NCI-H128 (cell line): ENCODE results near the gene PPM1F.

Experiments used
- DNase-seq: peaks from one replicate; lab custom pipeline; 2025; ENCODE audit not compliant: unreplicated experiment; lab: John Stamatoyannopoulos, UW

PPM1F gene, protein sequence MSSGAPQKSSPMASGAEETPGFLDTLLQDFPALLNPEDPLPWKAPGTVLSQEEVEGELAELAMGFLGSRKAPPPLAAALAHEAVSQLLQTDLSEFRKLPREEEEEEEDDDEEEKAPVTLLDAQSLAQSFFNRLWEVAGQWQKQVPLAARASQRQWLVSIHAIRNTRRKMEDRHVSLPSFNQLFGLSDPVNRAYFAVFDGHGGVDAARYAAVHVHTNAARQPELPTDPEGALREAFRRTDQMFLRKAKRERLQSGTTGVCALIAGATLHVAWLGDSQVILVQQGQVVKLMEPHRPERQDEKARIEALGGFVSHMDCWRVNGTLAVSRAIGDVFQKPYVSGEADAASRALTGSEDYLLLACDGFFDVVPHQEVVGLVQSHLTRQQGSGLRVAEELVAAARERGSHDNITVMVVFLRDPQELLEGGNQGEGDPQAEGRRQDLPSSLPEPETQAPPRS

DNA sequence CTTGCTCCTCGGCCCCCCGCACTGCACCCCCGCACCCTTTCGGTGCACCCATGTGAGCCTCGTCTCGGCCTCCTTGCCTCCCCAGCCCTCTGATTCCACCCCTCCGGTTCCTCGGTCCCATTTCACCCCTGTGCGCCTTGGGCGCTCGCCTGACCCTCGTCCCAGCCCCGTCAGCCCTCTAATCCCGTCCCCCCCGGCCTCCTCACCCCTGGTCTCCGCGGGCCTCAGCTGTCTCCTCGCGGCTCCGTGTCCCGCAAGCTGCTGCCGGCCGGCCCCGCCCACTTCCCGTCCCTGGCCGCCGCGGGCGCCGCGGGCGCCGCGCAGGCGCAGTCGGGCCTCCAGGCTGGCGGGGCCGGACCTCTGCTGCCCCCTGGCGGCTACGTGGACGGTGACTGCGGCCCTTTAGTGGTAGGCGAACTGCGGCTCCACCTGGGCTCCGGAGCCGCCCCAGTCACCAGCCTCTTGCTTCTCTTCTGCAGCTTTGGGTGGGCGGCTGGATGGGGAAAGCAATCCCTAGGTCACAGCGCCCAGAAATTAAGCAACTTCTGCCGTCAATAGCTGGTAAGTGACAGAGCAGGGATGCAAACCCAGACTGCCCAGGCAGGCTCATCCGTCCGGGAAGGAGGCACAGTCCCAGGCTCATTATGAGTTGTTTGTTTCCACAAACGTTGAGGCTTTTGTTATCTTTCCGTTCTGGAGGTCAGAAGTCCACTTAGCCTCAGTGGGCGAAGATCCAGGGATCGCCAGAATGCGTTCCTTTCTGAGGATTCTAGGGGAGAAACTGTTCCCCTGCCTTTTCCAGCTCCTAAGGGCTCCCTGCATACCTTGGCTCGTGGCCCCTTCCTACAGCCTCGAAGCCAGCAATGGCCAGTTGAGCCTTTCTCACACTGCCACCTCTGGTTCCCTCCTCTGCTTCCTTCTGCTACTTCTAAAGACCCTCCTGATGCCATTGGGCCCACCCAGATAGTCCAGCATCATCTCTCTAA, at the start of gene PPM1F:
Gene PPM1F (minus strand): TSS at position 263 of the 986 bp plus-strand sequence. CDS start 6,800 bp downstream, outside the sequence.
- DNase-seq = peak; percentile 39

DNA sequence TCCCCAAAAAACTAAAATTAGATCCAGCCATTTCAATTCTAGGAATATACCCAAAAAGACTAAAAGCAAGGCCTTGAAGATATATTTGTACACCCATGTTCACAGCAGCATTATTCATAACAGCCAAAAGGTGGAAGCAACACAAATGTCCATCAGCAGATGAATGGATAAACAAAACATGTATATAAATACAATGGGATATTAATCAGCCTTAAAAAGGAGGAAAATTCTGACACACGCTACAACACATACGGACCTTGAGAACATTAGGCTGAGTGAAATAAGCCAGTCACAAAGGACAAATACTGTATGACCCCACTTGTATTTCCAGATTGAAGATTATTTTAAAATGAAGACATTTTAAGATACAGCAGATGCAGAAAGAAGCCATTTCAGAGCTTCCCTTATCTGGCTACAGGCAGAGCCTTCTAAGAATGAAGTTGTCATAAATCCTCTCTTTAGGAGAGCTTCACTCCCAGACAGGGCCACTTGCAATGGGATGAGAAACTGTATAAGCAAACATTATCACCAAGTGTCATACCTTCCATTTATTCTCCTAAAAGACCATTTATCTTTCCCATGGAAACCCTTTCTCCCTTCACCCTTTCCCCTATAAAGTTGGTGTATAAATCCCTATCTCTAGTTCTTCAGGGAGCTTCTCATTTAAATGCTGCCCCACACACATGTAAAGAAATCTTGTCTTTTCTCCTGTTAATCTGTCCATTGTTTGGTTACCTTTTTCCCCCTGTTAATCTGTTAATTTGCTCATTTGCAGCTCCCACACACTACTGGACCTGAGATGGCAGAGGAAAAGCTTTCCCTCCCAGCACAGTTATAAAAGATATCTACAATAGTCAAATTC, 49.2 kb upstream of the PPM1F start:
- DNase-seq = no peak

DNA sequence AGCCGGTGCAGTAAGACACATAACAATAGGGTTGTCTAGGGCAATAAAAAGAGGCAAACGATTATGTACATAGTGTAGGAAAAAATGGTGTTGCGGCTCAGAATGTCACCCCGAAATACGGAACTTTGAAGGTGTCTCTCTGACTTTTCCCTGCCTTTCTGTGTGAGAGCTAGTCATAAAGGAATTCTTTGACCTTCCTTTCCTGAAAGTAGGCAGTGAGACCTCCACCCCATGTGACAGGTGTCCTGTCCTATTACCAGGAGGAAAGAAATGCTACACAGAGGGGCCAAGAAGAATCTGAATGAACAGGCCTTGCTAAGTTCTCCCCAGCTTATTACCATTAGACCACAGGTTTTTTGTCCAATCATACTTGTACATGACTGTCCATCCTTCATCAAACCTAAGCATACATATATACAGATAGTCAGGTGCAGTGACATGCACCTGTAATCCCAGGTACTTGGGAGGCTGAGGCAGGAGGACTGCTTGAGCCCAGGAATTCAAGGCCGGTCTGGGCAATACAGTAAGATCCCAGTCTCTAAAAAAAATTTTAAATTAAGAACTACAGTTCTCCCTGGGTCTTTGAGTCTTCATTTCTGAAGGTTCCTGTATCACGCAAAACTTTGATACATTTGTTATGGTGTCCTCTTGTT, 46.1 kb upstream of the PPM1F start:
- no peak for DNase-seq

DNA sequence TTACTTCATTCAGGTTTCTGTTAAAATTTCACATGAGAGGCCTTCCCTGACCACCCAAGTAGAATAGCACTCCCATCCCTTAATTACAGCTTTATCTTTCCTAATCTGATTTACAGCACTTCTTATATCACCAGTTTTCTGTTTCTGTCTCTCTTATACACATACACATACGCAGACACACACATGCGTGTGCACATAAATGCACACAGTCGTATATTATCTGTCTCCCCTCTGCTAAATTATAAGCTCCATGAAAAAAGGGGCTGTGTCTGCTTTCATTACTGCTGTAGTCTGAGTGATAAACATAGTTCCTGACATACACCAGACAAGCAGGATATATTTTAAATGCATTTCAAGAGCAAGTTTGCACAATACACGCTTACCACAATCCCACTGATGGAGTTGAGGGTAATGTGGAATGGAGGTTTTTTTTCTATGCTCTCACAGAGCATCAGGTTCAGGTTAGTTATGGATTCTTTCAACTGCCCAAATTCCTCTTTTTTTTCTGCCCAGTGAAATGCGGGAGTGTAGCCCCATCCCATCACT, 43.6 kb upstream of the PPM1F start:
- DNase-seq = no peak

DNA sequence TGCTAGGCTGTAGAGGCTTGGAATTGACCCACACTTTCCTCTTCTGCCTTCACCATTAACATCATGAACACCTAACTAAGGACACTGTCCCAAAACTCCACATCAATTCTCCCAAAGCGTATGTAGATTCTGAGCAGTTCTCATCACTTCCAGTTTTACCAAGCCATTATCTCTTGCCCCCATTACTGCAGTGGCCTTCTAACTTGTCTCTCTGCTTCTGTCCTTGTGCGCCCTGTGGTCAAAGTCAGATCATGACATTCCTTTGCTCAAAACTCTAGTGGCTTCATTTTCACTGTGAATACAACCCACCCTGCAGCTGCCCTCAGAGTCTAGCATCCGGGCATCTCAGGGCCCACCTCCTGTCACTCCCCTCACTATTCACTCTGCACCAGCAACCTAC, 43.0 kb upstream of the PPM1F start:
- no peak for DNase-seq

DNA sequence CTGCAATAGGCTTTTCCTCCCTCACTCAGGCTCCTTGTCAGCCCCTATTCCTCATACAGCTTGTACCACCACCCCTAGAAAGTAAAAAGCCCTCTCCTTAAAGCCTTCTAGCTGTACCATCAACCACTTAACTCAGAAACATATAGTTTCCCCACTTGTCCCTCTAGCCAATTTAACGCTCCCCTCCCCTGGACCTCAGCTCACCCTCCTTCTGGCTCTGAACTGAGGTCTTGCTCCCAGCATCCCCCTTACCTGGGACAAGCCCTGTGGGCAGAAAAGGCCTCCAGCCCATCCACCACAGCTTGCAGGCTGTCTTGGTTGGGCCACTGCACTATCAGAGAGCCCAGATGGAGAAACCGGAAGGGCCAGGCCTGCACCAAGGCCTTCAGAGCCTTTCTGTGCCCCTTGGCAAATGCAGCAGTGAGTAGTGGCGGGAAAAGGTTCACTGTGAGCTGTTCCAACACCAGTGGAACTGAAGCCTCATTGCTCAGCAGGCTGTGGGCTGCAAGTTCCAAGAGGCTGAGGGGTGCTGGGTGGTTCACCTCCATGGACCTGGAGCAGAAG, 42.3 kb upstream of the PPM1F start:
- no peak for DNase-seq

DNA sequence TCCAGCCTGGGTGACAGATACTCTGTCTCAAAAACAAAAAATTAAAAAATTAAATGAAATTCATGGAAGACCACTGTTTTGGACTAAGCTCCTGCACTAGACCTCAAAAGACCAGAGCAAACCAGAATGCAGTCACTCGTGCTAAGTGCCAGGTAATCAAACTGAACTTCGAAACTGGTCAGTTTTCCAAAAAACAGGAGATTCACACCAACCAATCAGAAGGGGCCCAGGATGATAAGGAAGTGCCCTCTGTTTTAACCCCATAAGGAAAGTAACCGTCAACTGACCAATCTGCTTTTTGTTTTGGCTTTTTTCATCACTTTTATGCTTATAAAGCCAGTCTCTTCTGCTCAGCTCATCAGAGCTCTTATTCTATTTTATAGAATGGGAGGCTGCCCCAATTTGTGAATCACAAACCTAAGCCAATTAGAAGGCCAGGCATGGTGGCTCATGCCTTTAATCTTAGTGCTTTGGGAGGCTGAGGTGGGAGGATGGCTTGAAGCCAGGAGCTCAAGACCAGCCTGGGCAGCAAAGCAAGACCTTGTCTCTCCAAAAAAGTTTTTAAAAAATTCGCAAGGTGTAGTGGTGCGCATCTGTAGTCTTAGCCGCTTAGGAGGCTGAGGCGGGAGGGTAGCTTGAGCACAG, 40.1 kb upstream of the PPM1F start:
- DNase-seq = no peak

DNA sequence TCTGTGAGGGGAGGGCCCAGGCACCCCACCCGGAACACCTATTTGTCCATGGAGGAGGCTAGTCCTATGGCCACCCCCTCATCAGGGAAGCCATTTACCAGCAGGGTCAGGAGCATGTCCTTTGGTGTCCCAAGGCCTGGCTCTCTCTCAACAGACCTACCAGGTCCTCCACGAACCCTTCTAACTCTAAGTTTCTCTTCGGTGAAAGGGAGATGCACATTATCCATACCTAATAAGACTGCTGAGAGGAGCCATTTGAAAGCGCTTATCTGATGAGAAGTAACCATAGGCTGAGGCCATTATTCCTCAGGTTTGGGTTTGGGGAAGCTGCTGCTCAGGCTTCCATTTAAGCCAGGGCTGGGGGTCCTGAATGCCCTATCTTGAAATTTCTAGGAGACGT, 39.1 kb upstream of the PPM1F start:
- no peak for DNase-seq

DNA sequence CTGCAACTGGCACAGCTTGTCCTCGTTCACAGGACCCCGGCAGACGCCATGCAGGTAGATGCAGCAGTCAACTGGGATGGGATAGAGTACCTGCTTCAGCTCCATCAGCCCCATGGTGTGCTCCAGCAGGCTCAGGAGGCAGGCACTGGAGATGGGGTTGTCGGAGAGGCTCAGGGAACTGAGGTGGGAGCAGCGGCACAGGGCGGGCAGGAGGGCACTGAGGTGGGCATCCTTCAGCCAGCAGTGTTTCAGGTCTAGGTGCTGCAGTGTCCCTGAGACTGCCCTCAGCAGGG, 38.6 kb upstream of the PPM1F start:
- no peak for DNase-seq

DNA sequence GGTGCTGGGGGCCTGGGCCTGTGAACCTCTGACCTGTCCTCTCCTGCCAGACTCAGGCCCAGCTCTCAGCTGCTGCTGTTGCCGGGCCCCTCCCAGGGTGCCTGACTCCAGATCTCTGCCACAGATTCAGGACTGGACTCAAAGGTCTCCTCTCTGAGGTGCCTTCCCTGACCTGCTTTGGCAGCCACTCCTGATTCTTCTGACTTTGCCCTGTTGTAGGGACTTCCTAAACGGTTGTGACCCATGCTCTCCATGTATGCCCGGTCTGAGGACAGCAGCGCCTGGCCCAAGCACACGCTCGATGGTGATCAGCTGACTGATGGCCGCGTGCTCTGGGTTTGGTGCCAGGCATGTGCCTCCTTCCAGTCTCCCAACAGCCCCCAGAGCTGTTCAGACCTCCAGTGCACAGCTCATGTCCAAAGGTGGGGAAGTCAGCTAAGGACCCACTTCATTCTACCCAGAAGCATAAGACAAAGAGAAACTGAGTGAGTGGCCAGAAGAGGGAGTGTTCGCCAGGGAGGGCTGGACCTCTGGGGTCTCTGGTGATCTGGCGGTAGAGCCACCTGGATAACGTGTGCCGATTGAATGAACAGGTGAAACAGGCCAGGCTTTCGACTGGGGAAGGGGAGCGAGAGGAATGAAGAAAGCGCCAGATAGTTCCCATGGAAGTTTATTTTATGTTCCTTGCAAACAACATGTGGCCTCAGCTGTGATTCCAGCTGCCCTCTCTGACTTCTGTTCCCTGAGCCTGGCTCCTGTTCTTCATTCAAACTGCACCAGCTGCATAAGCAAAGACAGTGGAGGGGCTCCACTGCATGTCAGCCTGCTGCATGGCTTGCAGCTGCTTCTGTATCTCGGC, 38.0 kb upstream of the PPM1F start:
- no peak for DNase-seq

DNA sequence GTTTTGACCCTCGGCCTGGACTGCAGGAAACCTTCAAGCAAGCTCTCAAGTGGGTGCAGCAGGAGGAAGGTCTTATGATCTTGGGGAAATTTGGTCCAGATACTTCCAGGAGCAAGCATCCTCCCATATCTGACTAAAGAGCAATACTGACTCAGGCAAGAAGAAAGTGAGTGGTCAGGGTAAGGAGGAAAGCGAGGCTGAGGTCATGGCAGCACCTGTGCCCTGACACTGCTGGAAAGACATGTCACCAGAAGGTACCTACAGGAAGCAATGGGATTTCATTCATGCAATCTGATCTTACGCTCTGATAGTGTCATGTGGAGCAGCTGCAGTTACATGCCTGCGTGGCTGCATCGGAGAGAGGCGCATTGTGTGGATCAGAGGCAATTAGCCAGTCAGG, 36.4 kb upstream of the PPM1F start:
- DNase-seq = no peak

DNA sequence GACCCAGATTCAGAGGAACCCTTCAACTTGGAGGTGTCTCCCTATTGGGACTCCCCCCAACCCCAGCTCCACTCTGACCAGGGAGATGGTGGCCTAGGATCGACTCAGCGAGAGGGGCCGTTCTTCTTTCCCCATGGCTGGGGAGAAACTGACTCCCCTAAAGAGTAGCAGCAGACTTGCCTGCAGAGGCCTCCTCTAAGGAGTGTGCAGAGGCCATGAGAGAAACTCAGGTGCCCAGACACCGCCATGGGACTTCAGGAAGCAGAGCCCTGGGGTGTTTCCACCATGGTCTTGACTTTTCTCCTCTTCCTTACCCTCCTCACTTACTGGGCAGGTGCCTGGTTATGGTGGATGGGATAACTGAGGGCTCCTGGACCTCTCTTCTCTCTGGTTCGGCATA, 32.6 kb upstream of the PPM1F start:
- no peak for DNase-seq

DNA sequence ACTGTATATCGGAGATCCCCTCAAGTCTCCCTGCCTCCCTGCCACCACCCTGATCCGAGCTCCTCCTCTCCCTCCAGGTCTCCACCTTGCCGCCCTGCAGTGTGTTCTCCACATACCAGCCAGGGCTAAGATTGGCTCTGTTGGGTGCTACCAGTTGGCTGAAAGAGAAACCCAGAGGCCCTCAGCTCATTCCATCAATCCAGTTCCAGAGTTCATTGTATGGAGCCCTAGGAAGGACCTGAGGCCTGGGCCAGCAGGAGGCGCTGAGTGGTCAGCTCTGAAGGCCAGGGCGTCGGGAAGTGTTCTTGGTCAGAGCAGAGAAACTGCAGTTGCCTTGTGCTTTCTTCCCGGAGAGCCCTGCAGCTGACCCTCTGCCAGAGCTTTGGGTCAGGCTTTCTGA, 32.1 kb upstream of the PPM1F start:
- DNase-seq = no peak

DNA sequence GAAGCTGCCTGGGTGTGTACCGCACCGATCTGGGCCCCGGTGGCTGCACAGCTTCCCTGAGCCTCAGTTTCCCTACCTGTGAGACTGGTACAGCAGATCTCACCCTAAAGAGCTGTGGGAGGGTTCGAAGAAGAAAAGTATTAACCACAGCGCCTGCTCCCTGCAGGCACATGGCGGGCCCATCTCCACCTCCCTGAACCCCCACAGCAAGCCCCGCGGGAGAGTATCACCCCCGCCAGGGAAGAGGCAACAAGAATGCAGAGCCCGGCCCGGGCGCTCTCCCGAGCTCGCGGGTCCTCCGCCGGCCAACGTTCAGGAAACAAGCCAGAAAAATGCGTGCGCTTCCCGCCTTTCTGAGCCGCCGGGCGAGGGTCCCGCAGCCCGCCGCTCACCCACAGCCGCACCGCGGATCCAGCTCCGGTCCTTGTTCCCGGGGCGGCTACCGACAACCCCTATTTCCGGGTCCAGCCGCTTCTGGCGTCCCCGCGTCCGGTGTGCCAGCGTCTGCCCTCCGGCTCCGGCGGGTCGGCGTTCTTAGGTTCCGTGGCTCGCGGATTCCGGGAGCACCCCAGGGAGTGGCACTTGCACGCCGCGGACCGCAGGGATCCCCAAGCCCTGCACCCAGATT, 29.8 kb upstream of the PPM1F start, which contains the start of gene TOP3B:
Gene TOP3B (minus strand): TSS at position 450 of the 628 bp plus-strand sequence. CDS start 7,078 bp downstream, outside the sequence.
- peak; percentile 6 for DNase-seq

DNA sequence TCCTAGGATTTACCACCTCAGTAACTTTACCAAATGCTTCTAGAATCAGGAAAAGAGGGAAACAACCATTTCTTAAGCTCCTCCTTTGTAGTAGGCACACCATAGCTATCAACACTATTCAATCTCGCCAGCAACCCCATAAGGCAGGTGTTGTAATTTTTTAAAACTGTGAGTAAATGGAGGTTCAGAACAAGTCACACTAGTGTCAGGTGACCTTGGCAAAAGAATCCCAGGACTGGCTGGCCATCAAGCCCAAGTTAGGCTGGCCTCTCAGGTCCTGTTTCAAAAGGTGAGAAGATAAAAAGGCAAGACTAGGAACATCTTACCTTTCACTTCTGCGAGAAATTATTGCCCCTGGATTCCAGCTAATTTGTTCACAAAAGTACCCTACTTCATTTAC, 29.2 kb upstream of the PPM1F start:
- DNase-seq = no peak

DNA sequence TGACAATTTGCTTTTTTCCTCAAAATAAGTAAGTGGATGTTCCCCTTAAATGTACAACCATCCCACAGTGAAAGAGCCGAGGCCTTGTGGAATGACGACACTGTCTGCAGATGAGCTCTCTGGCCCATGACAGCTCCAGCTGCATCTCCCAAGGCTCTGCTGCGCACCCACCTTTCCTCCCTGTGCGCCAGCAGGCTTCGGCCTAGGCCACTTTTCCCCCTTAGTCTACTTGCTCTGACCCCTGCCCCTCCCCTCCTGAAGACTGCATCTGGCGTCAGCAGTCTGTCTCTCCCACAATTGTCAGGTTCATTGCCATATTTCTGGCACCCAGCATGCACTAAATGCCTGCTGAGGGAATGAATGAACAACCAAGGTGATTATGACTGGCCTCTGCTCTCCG, 27.9 kb upstream of the PPM1F start:
- no peak for DNase-seq

DNA sequence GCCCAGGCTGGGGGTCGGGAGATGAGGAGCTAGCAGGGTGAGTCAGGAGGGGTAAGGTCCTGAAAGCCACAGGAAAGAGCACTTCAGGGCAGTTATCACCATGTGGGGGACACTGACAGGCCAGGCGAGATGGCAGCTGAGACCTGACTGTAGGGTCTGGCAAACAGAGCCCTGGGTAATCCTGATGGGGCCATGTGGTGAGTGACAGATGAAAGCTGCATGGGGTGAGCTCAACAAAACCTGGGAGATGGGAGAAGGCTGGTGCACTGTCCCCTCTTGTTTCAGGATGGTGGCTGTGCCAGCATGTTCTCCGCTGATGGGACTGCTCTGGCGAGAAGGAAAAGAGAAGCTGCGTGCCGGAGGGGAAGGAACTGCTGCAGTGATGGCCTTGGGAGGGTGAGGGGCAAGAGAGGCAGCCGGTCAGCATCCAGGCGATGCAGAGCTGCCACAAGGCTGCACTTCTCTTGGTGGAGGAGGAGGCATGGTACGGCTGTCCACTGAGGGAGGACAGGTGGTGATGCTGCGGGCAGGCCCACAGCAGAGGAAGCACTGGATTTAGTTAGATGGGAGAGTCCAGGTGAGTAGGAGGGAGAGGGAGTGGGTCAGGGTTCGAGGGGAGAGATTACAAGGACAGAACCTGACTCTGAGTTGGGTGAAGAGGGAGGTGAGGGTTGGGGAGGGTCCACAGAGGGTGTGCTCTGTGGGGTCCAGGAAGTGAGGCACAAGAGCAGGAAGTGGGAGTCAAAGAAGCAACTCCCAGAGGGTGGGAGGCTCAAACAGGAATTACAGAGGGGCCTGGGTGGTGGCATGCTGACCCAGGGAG, 26.1 kb upstream of the PPM1F start:
- DNase-seq = no peak
